NB4 (cell line): ENCODE data around the gene NSMCE3.

Source experiments
- DNase-seq: peaks from one replicate; pipeline ENCODE4 v3.0.0; 2010; ENCODE audit warnings: low read depth
- H3K4me3 ChIP-seq: one replicate; pipeline ENCODE4 v1.5.1; 2011; ENCODE audit warnings: mild to moderate bottlenecking, low read depth, low read length, moderate library complexity
- CTCF ChIP-seq: IDR thresholded peaks from one replicate; pipeline ENCODE4 v1.5.1; 2012; ENCODE audit warnings: low read depth, low read length
- MAX ChIP-seq: IDR thresholded peaks from 2 replicates; pipeline ENCODE4 v1.6.1; 2011; ENCODE audit warnings: low read depth, low read length
- MYC ChIP-seq: IDR thresholded peaks from 2 replicates; pipeline ENCODE4 v1.6.1; 2011; ENCODE audit warnings: low read depth, low read length
- POLR2A ChIP-seq: IDR thresholded peaks from 2 replicates; pipeline ENCODE4 v1.6.1; 2011; ENCODE audit warnings: mild to moderate bottlenecking; ENCODE audit not compliant: insufficient read length; ENCODE audit errors: extremely low read depth

Gene NSMCE3

GRCh38 chr15:29268706-29269484, 727 bp downstream of the NSMCE3 start:
- peak overlapping the region; percentile 74 for H3K4me3 ChIP-seq
- TF ChIP-seq POLR2A: no peak
- DNase-seq: peak; percentile 52

- DNase-seq: no peak
- TF ChIP-seq MYC (no peak), POLR2A (no peak), CTCF (no peak), MAX (no peak)
- H3K4me3 ChIP-seq: no peak overlapping the region
Observed at GRCh38 chr15:29266052-29266582, 3.5 kb downstream of the NSMCE3 start.

GRCh38 chr15:29263289-29263688, 6.3 kb downstream of the NSMCE3 start:
- DNase-seq: no peak
- no peak for TF ChIP-seq MAX
- no peak for TF ChIP-seq POLR2A
- TF ChIP-seq MYC: no peak
- no peak for TF ChIP-seq CTCF

GRCh38 chr15:29262738-29263137, 6.9 kb downstream of the NSMCE3 start:
- DNase-seq: no peak
- no peak for TF ChIP-seq MYC
- TF ChIP-seq MAX: no peak
- no peak for TF ChIP-seq POLR2A
- no peak overlapping the region for H3K4me3 ChIP-seq

More at GRCh38 chr15:29263289-29263688, 6.3 kb downstream of the NSMCE3 start:
- H3K4me3 ChIP-seq: no peak overlapping the region

- DNase-seq: no peak
- H3K4me3 ChIP-seq: no peak overlapping the region
- TF ChIP-seq POLR2A: no peak
- no peak for TF ChIP-seq MYC
- TF ChIP-seq MAX: no peak
- no peak for TF ChIP-seq CTCF
Observed at GRCh38 chr15:29260896-29261295, 8.7 kb downstream of the NSMCE3 start.

GRCh38 chr15:29259233-29259632, 10.4 kb downstream of the NSMCE3 start:
- DNase-seq: no peak
- no peak overlapping the region for H3K4me3 ChIP-seq
- TF ChIP-seq MYC (no peak), CTCF (no peak), MAX (no peak), POLR2A (no peak)

- DNase-seq: no peak
Observed at GRCh38 chr15:29252234-29252633, 17.4 kb downstream of the NSMCE3 start.

More at GRCh38 chr15:29252234-29252633, 17.4 kb downstream of the NSMCE3 start:
- H3K4me3 ChIP-seq: no peak overlapping the region
- TF ChIP-seq MAX (no peak), MYC (no peak), POLR2A (no peak), CTCF (no peak)
